Gastroesophageal sphincter (tissue), 4 donors: ENCODE measurements around the gene MESP2. TPM values are rescaled to one million over a fixed set of nuclear protein-coding genes. Genes with fewer than 3 reads are reported as not detected.

ENCODE experiments used
- ATAC-seq: fragments of 150-250 bp; one replicate; pipeline ENCODE4 v1.9.1; 2016; ENCODE audit warnings: mild to moderate bottlenecking, moderate library complexity
- H3K27ac ChIP-seq, 4 donors: fragments of 200-600 bp; sonication (generic) in 3 of 4; 1 replicate in 3 of 4; 2 replicates in 1 of 4; pipeline ENCODE4 v1.5.1; 2016 to 2019
- H3K27me3 ChIP-seq: fragments of 200-600 bp; sonication (generic); one replicate; pipeline ENCODE4 v1.5.1; 2019
- H3K36me3 ChIP-seq, 2 donors: fragments of 200-600 bp; sonication (generic); one replicate each; pipeline ENCODE4 v1.5.1; 2019; ENCODE audit warnings: control low read depth in 1 of 2
- H3K4me1 ChIP-seq, 3 donors: fragments of 200-600 bp; sonication (generic); 1 replicate in 2 of 3; 2 replicates in 1 of 3; pipeline ENCODE4 v1.5.1; 2016 to 2019; ENCODE audit warnings: control low read depth in 2 of 3
- H3K4me3 ChIP-seq, 2 donors: fragments of 200-600 bp; sonication (generic); one replicate each; pipeline ENCODE4 v1.5.1; 2019; ENCODE audit warnings: mild to moderate bottlenecking in 1 of 2, moderate library complexity in 1 of 2
- H3K9me3 ChIP-seq, 3 donors: fragments of 200-600 bp; sonication (generic); one replicate each; pipeline ENCODE4 v1.5.1; 2017 to 2019; ENCODE audit warnings: control low read depth in 2 of 3
- EP300 ChIP-seq: sonication (generic); formaldehyde crosslinking; IDR thresholded peaks from one replicate; pipeline ENCODE4 v1.6.1; 2017; ENCODE audit warnings: antibody characterized with exemption, mild to moderate bottlenecking
- POLR2A ChIP-seq, 2 donors: fragments of 450-650 bp; IDR thresholded peaks; one replicate each; pipeline ENCODE4 v1.6.1; 2017; ENCODE audit warnings: antibody characterized with exemption in 2 of 2, mild to moderate bottlenecking in 2 of 2, moderate library complexity in 1 of 2
- POLR2AphosphoS5 ChIP-seq: sonication (generic); formaldehyde crosslinking; IDR thresholded peaks from one replicate; pipeline ENCODE4 v1.6.1; 2017; ENCODE audit warnings: antibody characterized with exemption
- WGBS, 2 donors: methylation state at CpG; one replicate each; pipeline ENCODE4 v1.1.5; 2018; ENCODE audit warnings: low coverage in 1 of 2; 5-methylcytosine and 5-hydroxymethylcytosine counted together
- total RNA-seq, 4 donors: library from RNA; depleted of rRNA; stranded (reverse); fragments of >200 nt; gene quantifications; one replicate each; pipeline ENCODE4 v1.1.0, GENCODE V29; 2016
- TF ChIP-seq, protein P1 (sequence below), 4 experiments: fragments of 200-600 bp in 2 of 4; fragments of 450-650 bp in 2 of 4; sonication (generic) in 1 of 4; IDR thresholded peaks; one replicate each; pipeline ENCODE4 v1.5.1; 2017 to 2019; ENCODE audit warnings: antibody characterized with exemption in 4 of 4, mild to moderate bottlenecking in 2 of 4, moderate library complexity in 2 of 4

MESP2 gene
- total RNA-seq, 4 donors from 2014 or later: not detected

GRCh38 chr15:89750560-89751542, 25.3 kb upstream of the MESP2 start, which contains the start of gene MESP1:
TSS of gene MESP1 (minus strand) at chr15:89751249. CDS start at chr15:89751231, 18 bp downstream.
- peak; percentile 97 for ATAC-seq
- Histone ChIP-seq H3K27ac (peak within 1 kb of the TSS in 3 of 4 donors; percentile 74 to 82 (median 75)), H3K36me3 (no peaks in the 10 kb centered on the region), H3K27me3 (no peaks in the 10 kb centered on the region), H3K9me3 (no peaks in the 10 kb centered on the region), H3K4me1 (peaks cover 0 to 21% (median 6%) of the 10 kb centered on the region in 3 donors), H3K4me3 (peak within 1 kb of the TSS; percentile 60 to 83)
- 28% methylated on average over 3 of the region's 114 CpGs; no CpG with 5 or more reads in 1 of the 2 donors for WGBS, 2 donors
- peak; percentile 51 to 53 for TF ChIP-seq POLR2A (IDR thresholded peaks at IDR 0.05)
- no peak for TF ChIP-seq EP300
- TF ChIP-seq POLR2AphosphoS5: peak; percentile 63
- TF ChIP-seq, protein P1, sequence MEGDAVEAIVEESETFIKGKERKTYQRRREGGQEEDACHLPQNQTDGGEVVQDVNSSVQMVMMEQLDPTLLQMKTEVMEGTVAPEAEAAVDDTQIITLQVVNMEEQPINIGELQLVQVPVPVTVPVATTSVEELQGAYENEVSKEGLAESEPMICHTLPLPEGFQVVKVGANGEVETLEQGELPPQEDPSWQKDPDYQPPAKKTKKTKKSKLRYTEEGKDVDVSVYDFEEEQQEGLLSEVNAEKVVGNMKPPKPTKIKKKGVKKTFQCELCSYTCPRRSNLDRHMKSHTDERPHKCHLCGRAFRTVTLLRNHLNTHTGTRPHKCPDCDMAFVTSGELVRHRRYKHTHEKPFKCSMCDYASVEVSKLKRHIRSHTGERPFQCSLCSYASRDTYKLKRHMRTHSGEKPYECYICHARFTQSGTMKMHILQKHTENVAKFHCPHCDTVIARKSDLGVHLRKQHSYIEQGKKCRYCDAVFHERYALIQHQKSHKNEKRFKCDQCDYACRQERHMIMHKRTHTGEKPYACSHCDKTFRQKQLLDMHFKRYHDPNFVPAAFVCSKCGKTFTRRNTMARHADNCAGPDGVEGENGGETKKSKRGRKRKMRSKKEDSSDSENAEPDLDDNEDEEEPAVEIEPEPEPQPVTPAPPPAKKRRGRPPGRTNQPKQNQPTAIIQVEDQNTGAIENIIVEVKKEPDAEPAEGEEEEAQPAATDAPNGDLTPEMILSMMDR (IDR thresholded peaks at IDR 0.05): peak in 3 of 4 experiments; percentile 83 to 96 (median 95)

DNA sequence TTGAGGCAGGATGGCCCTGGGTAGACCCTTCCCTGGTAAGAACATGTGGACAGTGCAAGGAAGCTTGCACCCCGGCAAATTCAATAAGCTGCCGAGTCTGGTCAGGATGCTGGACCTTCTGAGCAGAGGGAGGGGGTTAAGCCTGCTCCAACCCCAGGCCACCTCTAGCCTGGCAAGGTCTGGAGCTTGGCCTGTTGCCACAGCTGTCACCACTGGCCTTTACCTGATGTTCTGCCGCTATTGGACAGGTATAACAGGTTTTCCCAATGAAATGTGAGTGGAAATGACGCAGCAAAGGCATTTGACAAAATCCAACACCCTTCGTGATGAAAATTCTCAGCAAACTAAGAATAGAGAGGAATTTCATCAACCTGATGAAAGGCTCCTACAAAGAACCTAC, 24.4 kb upstream of the MESP2 start:
- no peaks in the 10 kb centered on the region for H3K36me3 ChIP-seq
- no peak overlapping the region for H3K4me3 ChIP-seq
- peaks cover 0 to 21% (median 6%) of the 10 kb centered on the region in 3 donors for H3K4me1 ChIP-seq

DNA sequence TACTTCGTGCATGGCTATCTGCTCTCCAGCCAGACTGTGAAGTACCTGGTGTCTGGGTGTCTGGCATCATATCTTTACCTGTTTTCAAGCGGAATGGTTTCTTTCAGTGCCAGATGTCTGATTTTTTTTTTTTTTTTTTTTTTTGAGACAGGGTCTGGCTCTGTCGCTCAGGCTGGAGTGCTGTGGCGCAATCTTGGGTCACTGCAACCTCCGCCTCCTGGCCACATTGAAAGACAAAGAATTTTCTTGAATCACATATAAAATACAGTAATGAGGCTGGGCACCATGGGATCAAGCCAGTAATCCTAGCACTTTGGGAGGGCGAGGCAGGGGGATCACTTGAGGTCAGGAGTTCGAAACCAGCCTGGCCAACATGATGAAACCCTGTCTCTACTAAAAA, 22.3 kb upstream of the MESP2 start:
- H3K27ac ChIP-seq: no peak overlapping the region
- no peak for ATAC-seq

More for the DNA sequence above, 24.4 kb upstream of the MESP2 start:
- WGBS, 2 donors: 100% methylated on average over 2 of the region's 5 CpGs; no CpG with 5 or more reads in 1 of the 2 donors
- H3K9me3 ChIP-seq: no peaks in the 10 kb centered on the region
- TF ChIP-seq POLR2AphosphoS5 (no peak), POLR2A (IDR thresholded peaks at IDR 0.05) (no peak), EP300 (no peak)
- TF ChIP-seq, protein P1 (IDR thresholded peaks at IDR 0.05): no peak
- H3K27ac ChIP-seq: no peak overlapping the region
- ATAC-seq: no peak
- H3K27me3 ChIP-seq: no peaks in the 10 kb centered on the region

DNA sequence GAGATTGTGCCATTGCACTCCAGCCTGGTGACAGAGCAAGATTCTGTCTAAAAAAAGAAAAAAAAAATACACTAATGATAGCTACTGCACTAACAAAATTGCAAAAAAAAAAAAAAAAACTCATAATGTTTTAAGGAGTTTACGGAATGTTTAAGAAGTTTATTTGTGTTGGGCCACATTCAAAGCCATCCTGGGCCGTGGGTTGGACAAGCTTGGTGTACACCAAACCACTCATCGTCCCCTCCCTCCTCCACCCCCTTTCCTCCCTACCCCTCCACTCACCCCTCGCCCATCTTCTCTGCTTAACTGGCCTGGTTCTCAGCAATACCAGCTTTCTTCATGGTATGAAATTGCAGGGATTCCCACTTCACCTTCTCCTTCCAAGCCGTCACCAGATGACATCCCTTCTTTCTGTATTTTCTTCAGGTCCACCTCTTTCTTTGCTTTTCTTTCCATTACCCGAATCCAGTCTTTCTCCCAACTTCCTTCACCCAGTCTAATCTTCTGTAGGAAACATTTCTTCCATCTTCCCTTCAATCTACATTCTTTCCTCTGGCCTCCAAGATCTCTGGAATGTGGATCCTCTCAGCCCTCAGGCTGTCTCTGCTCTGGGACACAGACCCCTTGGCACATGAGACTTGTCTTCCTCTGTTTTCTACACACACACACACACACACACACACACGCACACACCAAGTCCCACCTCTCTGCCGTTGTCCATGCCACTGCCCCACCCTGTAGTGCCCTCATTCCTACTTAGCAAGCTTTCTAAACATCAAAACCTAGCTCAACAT, 21.6 kb upstream of the MESP2 start:
- H3K4me3 ChIP-seq: no peak overlapping the region
- H3K27me3 ChIP-seq: peaks cover 6% of the 10 kb centered on the region
- no peak overlapping the region for H3K27ac ChIP-seq
- no peaks in the 10 kb centered on the region for H3K36me3 ChIP-seq
- no peak for ATAC-seq
- WGBS, 2 donors: 53 to 70% methylated on average over 7 to 8 of the region's 8 CpGs
- peaks cover 0 to 19% (median 6%) of the 10 kb centered on the region in 3 donors for H3K4me1 ChIP-seq
- no peaks in the 10 kb centered on the region for H3K9me3 ChIP-seq
- TF ChIP-seq EP300: no peak
- TF ChIP-seq, protein P1 (IDR thresholded peaks at IDR 0.05): no peak
- no peak for TF ChIP-seq POLR2A (IDR thresholded peaks at IDR 0.05)
- TF ChIP-seq POLR2AphosphoS5: no peak

More for the DNA sequence above, 22.3 kb upstream of the MESP2 start:
- no peaks in the 10 kb centered on the region for H3K9me3 ChIP-seq
- no peaks in the 10 kb centered on the region for H3K36me3 ChIP-seq
- H3K4me1 ChIP-seq: peaks cover 0 to 21% (median 6%) of the 10 kb centered on the region in 3 donors
- WGBS, 2 donors: 93 to 96% methylated on average over 2 to 4 of the region's 7 CpGs
- TF ChIP-seq EP300: no peak
- TF ChIP-seq POLR2A (IDR thresholded peaks at IDR 0.05): no peak
- TF ChIP-seq, protein P1 (IDR thresholded peaks at IDR 0.05): no peak
- no peak for TF ChIP-seq POLR2AphosphoS5
- H3K4me3 ChIP-seq: no peak overlapping the region
- peaks cover 3% of the 10 kb centered on the region for H3K27me3 ChIP-seq
